GM19324 (cell line): ENCODE data around the gene ST8SIA6.
"Not testable (repeated sequence)": the region's sequence is repeated elsewhere in the genome, so short reads cannot be mapped to it uniquely, and the experiment has no call there.

Source experiments
- ATAC-seq: cut with Tn5 transposase; IDR thresholded peaks from one replicate; pipeline ENCODE4 v1.9.1; 2021; ENCODE audit warnings: mild to moderate bottlenecking, moderate library complexity; ENCODE audit not compliant: unreplicated experiment, low FRiP score

ST8SIA6 gene

GRCh38 chr10:17460756-17461155, 6.4 kb upstream of the ST8SIA6 start:
- no peak for ATAC-seq

- ATAC-seq = no peak
Measured at GRCh38 chr10:17457083-17457482, 2.7 kb upstream of the ST8SIA6 start.

GRCh38 chr10:17456032-17456548, 1.7 kb upstream of the ST8SIA6 start:
- no peak for ATAC-seq

- ATAC-seq = no peak
Measured at GRCh38 chr10:17455015-17455520, 673 bp upstream of the ST8SIA6 start.

- no peak for ATAC-seq
Measured at GRCh38 chr10:17453373-17454091, 863 bp downstream of the ST8SIA6 start.

- no peak for ATAC-seq
Measured at GRCh38 chr10:17453035-17453372, 1.4 kb downstream of the ST8SIA6 start.

GRCh38 chr10:17452060-17452841, 2.1 kb downstream of the ST8SIA6 start:
- ATAC-seq = no peak

- no peak for ATAC-seq
Measured at GRCh38 chr10:17450024-17450423, 4.4 kb downstream of the ST8SIA6 start.

GRCh38 chr10:17445400-17445998, 8.9 kb downstream of the ST8SIA6 start:
- no peak for ATAC-seq

- no peak for ATAC-seq
Measured at GRCh38 chr10:17444388-17444714, 10.0 kb downstream of the ST8SIA6 start.

- ATAC-seq = no peak
Measured at GRCh38 chr10:17443707-17444387, 10.5 kb downstream of the ST8SIA6 start.

- ATAC-seq = no peak
Measured at GRCh38 chr10:17438583-17438982, 15.8 kb downstream of the ST8SIA6 start.

GRCh38 chr10:17436578-17436977, 17.8 kb downstream of the ST8SIA6 start:
- not testable (repeated sequence) for ATAC-seq

- ATAC-seq = no peak
Measured at GRCh38 chr10:17435953-17436352, 18.4 kb downstream of the ST8SIA6 start.

- ATAC-seq = no peak
Measured at GRCh38 chr10:17435187-17435586, 19.2 kb downstream of the ST8SIA6 start.

GRCh38 chr10:17432723-17433122, 21.7 kb downstream of the ST8SIA6 start:
- no peak for ATAC-seq

- ATAC-seq = no peak
Measured at GRCh38 chr10:17431871-17432311, 22.5 kb downstream of the ST8SIA6 start.

GRCh38 chr10:17430647-17431355, 23.6 kb downstream of the ST8SIA6 start:
- no peak for ATAC-seq

- ATAC-seq = no peak
Measured at GRCh38 chr10:17429490-17429889, 24.9 kb downstream of the ST8SIA6 start.
